Spleen (tissue), 7 donors: ENCODE data around the gene STK10.

Experiments
- POLR2A ChIP-seq, 3 donors: fragments of 450-650 bp; IDR thresholded peaks; one replicate each; pipeline ENCODE4 v1.5.1; 2017; ENCODE audit warnings: antibody characterized with exemption in 3 of 3, mild to moderate bottlenecking in 1 of 3
- POLR2AphosphoS5 ChIP-seq, 3 donors: sonication (generic); formaldehyde crosslinking; IDR thresholded peaks; one replicate each; pipeline ENCODE4 v1.5.1; 2017; ENCODE audit warnings: antibody characterized with exemption in 3 of 3
- TF ChIP-seq, protein P1 (sequence below), 11 experiments: fragments of 200-600 bp in 7 of 11; fragments of 450-650 bp in 4 of 11; sonication (generic) in 4 of 11; IDR thresholded peaks in 8 of 11; conservative IDR thresholded peaks in 3 of 11; 1 replicate in 7 of 11; 2 replicates in 4 of 11; pipeline versions ENCODE4 v1.4.0 to v1.8.0; 2016 to 2021; ENCODE audit warnings: antibody characterized with exemption in 11 of 11, inconsistent platforms in 4 of 11, mild to moderate bottlenecking in 1 of 11
- donor health status: DM: no; HTN: no; CAD: no; lungs with moderate emphysema.
- donor health status: DM: no; HTN: no; CAD: no.
- donor health status: DM: no; HTN: no; CAD: no.

GRCh38 chr5:172224996-172225395 is 37.0 kb upstream of the STK10 start:
- TF ChIP-seq, protein P1, sequence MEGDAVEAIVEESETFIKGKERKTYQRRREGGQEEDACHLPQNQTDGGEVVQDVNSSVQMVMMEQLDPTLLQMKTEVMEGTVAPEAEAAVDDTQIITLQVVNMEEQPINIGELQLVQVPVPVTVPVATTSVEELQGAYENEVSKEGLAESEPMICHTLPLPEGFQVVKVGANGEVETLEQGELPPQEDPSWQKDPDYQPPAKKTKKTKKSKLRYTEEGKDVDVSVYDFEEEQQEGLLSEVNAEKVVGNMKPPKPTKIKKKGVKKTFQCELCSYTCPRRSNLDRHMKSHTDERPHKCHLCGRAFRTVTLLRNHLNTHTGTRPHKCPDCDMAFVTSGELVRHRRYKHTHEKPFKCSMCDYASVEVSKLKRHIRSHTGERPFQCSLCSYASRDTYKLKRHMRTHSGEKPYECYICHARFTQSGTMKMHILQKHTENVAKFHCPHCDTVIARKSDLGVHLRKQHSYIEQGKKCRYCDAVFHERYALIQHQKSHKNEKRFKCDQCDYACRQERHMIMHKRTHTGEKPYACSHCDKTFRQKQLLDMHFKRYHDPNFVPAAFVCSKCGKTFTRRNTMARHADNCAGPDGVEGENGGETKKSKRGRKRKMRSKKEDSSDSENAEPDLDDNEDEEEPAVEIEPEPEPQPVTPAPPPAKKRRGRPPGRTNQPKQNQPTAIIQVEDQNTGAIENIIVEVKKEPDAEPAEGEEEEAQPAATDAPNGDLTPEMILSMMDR (IDR thresholded peaks at IDR 0.05 in 8 of 11, conservative IDR thresholded peaks at IDR 0.05 in 3 of 11) = no peak
- TF ChIP-seq POLR2A (IDR thresholded peaks at IDR 0.05) (no peak), POLR2AphosphoS5 (IDR thresholded peaks at IDR 0.05) (no peak)
